Stimulated activated CD8-positive, alpha-beta memory T cell treated with anti-CD3 and anti-CD28 coated beads, Interleukin-2, amount 100 ng/mL, for 1 hour (primary cell): ENCODE data around the gene KLHL42.
"Not testable (repeated sequence)": the region's sequence is repeated elsewhere in the genome, so short reads cannot be mapped to it uniquely, and the experiment has no call there.

Experiments used
- DNase-seq, 2 donors: peaks; one replicate each; pipeline ENCODE4 v3.0.0-alpha.2; 2020; ENCODE audit warnings: low read depth in 2 of 2

The KLHL42 gene

DNA sequence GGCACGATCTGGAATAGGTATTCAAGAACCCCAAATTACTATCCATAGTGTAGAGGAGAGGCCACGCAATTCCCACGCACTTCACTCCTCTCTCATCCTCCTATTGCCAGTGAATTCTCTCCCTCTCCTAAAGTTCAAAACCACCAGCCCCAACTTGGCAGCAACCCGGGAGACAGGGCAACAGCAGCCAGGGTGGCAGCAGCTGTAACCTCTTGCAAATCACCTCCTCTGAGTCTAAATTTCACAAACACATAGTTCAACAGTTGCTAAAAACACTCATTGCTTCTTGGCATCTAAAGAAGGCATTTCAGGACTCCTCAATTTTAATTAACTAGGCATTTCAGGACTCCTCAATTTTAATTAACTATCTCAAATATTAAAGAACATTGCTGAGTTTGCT is 37.7 kb downstream of the KLHL42 start:
- no peak for DNase-seq

DNA sequence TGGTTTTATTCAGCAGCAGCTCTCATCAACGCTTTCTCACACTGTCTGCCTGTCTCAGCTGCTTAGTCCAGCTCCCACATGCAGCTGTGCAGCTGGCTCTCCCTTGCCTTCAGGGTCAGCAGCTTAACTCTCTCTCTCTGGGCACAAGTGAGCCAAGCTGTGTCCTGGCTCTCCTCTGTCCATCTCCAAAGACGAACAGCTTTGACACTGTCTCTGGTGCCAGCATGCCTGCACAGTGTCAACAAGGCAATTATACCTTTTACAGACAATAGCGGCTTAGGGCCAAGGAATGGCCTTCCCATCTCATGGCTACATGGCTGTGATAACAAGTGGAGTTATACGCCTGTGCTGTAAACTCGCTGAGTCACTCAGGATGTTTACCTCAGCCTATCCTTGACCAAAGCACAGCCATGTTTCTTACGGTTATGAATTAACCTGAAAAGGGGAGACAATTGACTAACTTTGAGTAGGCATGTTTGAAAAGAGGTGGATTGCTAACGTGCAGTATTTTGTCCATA is 38.4 kb downstream of the KLHL42 start:
- no peak for DNase-seq

- no peak for DNase-seq
Measured at GRCh38 chr12:27820564-27820963, 40.5 kb downstream of the KLHL42 start.

GRCh38 chr12:27821259-27821973 is 41.4 kb downstream of the KLHL42 start:
- DNase-seq, result no peak

DNA sequence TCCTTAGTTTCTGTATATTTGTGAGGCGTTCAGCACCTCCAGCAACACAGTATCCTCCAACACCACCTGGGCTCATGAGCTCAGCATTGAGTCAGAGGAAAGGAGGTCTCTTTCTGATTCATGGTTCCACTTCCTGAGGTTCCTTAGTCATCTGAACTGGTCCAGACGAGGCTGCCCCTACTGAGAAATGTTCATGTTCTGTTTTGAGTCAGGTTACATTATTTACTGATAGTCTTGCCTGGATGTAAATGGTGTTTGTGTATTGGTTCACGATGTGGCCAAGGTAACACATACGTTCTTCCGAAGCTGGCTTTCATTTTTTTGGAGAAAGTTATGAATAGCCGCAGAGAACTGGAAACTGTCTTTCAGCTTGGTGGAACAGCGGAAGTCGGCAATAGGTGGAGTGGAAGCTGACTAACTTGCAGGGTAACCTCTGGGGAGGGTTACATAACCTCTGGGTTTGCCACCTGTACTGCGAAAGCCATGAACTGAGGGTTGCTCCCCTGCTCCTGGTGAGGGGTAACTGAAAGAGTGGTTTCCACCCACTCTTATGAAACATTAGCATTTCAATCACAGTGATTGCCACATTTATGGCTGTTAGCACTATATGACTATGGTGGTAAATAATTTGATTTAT is 42.2 kb downstream of the KLHL42 start:
- peak in 1 of 2 donors; percentile 34 for DNase-seq

GRCh38 chr12:27823038-27823437 is 43.0 kb downstream of the KLHL42 start:
- no peak for DNase-seq

GRCh38 chr12:27824126-27824842 is 44.3 kb downstream of the KLHL42 start:
- DNase-seq, result no peak

DNA sequence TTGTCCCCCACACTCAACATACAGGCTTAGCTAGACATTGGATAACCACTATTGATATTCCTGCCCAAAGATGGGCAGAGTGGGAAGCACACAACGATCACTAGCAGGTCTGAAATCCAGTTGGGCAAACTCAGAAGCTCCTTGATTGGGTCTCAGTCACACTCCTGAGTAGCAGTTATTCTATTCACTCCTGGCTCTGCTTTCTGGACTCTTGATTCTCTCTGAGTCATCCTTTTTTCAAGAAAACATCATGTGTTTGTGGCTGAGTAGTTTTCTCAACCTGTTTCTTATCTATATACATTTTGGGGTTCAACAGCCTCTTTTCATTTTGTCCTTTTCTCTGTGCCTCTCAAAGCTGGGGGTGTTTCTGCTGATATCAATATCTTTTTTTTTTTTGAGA is 46.0 kb downstream of the KLHL42 start:
- no peak for DNase-seq

GRCh38 chr12:27828196-27828595 is 48.2 kb downstream of the KLHL42 start:
- no peak for DNase-seq

GRCh38 chr12:27838543-27839185 is 58.6 kb downstream of the KLHL42 start:
- DNase-seq, result no peak

DNA sequence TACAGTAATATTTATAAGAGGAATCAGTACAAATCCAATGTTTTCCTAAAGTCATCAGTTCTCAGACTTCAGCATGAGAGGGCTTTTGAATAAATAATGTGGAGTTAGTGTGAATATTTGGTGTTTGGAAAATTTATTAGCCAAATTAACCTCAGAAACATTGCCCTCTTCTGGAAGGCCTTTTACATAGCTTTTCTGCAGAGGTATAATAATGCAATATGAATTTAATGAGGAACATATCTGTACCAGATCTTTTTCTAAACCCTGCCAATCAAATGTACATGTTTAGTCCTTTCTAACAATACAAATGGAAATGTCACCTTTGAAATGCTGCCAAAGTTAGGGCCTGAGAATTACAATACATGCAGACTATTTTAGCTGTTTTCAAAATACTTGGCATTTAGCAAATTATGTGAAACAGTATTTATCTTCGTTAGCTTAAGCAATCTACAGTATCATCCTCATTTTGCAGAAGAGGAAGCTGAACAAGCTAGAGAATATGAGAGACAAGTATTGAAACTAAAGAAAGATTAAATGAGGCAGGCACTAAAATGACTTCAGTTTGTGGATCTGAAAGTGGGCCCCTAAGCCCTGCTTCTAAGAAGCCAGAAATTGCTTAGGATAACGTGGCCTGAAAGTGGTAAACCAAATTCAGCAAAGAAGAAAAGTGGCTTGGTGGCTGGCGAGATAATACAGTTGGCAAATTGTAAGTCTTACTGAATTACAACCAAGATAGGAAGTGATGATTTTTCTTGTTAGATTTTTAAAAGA is 60.4 kb downstream of the KLHL42 start:
- no peak for DNase-seq

- DNase-seq, result no peak
Measured at GRCh38 chr12:27841392-27841882, 61.4 kb downstream of the KLHL42 start.

GRCh38 chr12:27843714-27844245 is 63.7 kb downstream of the KLHL42 start:
- no peak for DNase-seq

- DNase-seq, result no peak
Measured at GRCh38 chr12:27844366-27845090, 64.5 kb downstream of the KLHL42 start.

DNA sequence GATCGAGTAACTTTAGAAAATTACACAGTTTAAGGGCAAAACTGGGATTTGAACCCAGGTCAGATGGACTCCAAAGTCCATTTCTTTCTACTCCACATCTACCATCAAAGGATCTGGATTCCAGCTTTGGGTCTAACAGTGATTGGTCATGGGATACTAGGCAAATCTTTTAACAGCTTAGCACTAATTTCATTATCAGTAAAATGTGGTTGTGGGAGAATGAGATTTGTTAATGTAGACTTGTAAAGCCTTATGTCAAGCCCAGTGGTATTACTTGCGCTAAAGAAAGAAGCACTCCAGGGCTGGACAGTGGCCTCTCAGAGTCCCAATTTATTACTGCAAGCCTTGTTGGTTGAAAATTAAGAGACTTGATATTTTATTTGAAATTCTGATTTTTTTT is 65.2 kb downstream of the KLHL42 start:
- no peak for DNase-seq

- not testable (repeated sequence) for DNase-seq
Measured at GRCh38 chr12:27845706-27846105, 65.7 kb downstream of the KLHL42 start.

DNA sequence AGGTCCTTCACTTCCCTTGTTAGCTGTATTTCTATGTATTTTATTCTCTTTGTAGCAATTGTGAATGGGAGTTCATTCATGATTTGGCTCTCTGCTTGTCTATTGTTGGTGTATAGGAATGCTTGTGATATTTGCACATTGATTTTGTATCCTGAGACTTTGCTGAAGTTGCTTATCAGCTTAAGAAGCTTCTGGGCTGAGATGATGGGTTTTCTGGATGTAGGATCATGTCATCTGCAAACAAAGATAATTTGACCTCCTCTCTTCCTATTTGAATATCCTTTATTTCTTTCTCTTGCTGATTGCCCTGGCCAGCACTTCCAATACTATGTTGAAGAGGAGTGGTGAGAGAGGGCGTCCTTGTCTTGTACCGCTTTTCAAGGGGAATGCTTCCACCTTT is 67.3 kb downstream of the KLHL42 start:
- not testable (repeated sequence) for DNase-seq

- DNase-seq, result no peak
Measured at GRCh38 chr12:27851311-27851710, 71.3 kb downstream of the KLHL42 start.

DNA sequence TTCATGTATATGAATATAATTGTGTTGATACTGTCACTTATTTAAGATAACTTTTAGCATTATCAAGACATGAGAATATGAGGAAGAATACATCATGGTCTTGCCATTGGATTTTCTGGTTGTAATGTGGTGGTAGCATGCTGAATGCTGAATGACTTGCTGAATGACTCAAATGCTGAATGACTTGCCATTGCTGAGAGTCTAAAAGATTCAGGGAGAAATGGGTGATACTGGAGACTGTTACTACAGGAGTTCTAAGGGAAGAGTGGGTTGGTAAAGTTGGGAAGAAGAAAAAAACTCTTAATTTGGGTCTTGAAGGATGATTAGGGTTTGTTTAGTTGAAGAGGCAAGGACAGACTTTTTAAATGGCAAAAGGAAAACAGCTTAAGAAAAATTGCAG is 72.1 kb downstream of the KLHL42 start:
- no peak for DNase-seq
